ENCODE data around the gene LCNL1. TPM values are rescaled to one million over a fixed set of nuclear protein-coding genes. Genes with fewer than 3 reads are reported as not detected.

LCNL1 gene
- total and polyA plus RNA-seq, 2 of the 13 experiments (the other 11 are each of a cell fraction or from before 2014, with no cell fraction given), result not detected

GRCh38 chr9:136947028-136947891 lies 35.5 kb upstream of the LCNL1 start:
- H3K27ac ChIP-seq (ENCODE audit: extremely low read length, insufficient read depth, low read length), result peak overlapping the region; percentile 95
- no peaks in the 10 kb centered on the region for H4K20me1 ChIP-seq (ENCODE audit: insufficient read depth, low read length)
- in situ Hi-C loops (cut with HindIII; ENCODE audit: extremely low pct_ligation_motif_present, low pct_unique_long_range_greater_than_20kb), result loop anchor here (5.0 kb wide), 1 partner anchor 85 kb away; the partner anchor contains the start of gene FUT7
- DNase-seq (ENCODE audit: low spot score) (no peak), FAIRE-seq (no peak), ATAC-seq (no peak)
- 75% methylated on average over 21 of the region's 26 CpGs for WGBS (ENCODE audit: low lambda C conversion rate)
- POLR2A ChIA-PET, result interaction anchor here (0.6 to 2.5 kb wide), 14 partner anchors 8 to 147 kb away, joined by 3 to 11 read pairs (median 6); partner anchors contain the start of genes CLIC3 and TRAF2
- CTCF ChIA-PET (ENCODE audit: low intra/inter-chr PET ratio, low total read pairs), result interaction anchor here (1.1 to 1.7 kb wide), 2 partner anchors 81 to 88 kb away, joined by 3 to 15 read pairs; no protein-coding TSS in a partner anchor
- intact Hi-C loops (cut with micrococcal nuclease; ENCODE audit: unreplicated experiment), result loop anchor here (2.0 kb wide), 1 partner anchor 46 kb away; the partner anchor contains the start of gene PAXX
- H3K4me2 ChIP-seq (ENCODE audit: low read depth, low read length), result peak overlapping the region; percentile 62
- no peaks in the 10 kb centered on the region for H3K27me3 ChIP-seq (ENCODE audit: control insufficient read depth in 1 of 2, insufficient read depth in 2 of 2, low read length in 2 of 2)
- H2AFZ ChIP-seq (ENCODE audit: low read length), result no peak overlapping the region
- peaks cover 3 to 5% of the 10 kb centered on the region in 2 experiments; a peak in 2 of 5 replicates for H3K36me3 ChIP-seq (replicated peaks in 1 of 2; ENCODE audit: control insufficient read depth in 1 of 2, insufficient read depth in 2 of 2, low read length in 2 of 2)
- peak overlapping the region in 2 of 3 experiments; percentile 26 to 45; a peak in 4 of 6 replicates for H3K4me3 ChIP-seq (replicated peaks in 1 of 3; ENCODE audit: insufficient read depth in 1 of 3, low read depth in 2 of 3, low read length in 3 of 3)
- peaks cover 15% of the 10 kb centered on the region for H3K79me2 ChIP-seq (ENCODE audit: insufficient read depth, low read length)
- peaks cover 59% of the 10 kb centered on the region for H3K4me1 ChIP-seq (ENCODE audit: insufficient read depth, low read length)
- no peaks in the 10 kb centered on the region for H3K9me3 ChIP-seq (ENCODE audit: low read length)
- peak overlapping the region; percentile 17 for H3K9ac ChIP-seq (ENCODE audit: insufficient read depth, low read depth, low read length)
- BruUV-seq (replicated peaks), result no TSS peak
- TF ChIP-seq PAF1 (CRISPR knock-in tag; IDR thresholded peaks at IDR 0.05) (no peak), SMAD1 (CRISPR knock-in tag; IDR thresholded peaks at IDR 0.05; ENCODE audit: borderline replicate concordance, low read depth) (no peak), ZNF670 (CRISPR knock-in tag; IDR thresholded peaks at IDR 0.05; ENCODE audit: borderline replicate concordance) (no peak), ZNF274 (CRISPR knock-in tag; IDR thresholded peaks at IDR 0.05) (no peak), ZHX2 (IDR thresholded peaks at IDR 0.05; ENCODE audit: low read depth) (no peak), ZHX2 (CRISPR knock-in tag; IDR thresholded peaks at IDR 0.05; ENCODE audit: borderline replicate concordance) (no peak), NFKB2 (CRISPR knock-in tag; IDR thresholded peaks at IDR 0.05; ENCODE audit: borderline replicate concordance) (no peak), ZUFSP (CRISPR knock-in tag; IDR thresholded peaks at IDR 0.05; ENCODE audit: borderline replicate concordance) (no peak), SIN3B (IDR thresholded peaks at IDR 0.05; ENCODE audit: low read length) (no peak), HDAC1 (CRISPR knock-in tag; IDR thresholded peaks at IDR 0.05) (no peak), ZNF878 (CRISPR knock-in tag; IDR thresholded peaks at IDR 0.05) (no peak), ZNF570 (CRISPR knock-in tag; IDR thresholded peaks at IDR 0.05; ENCODE audit: borderline replicate concordance) (no peak)
- TF ChIP-seq, protein P1, sequence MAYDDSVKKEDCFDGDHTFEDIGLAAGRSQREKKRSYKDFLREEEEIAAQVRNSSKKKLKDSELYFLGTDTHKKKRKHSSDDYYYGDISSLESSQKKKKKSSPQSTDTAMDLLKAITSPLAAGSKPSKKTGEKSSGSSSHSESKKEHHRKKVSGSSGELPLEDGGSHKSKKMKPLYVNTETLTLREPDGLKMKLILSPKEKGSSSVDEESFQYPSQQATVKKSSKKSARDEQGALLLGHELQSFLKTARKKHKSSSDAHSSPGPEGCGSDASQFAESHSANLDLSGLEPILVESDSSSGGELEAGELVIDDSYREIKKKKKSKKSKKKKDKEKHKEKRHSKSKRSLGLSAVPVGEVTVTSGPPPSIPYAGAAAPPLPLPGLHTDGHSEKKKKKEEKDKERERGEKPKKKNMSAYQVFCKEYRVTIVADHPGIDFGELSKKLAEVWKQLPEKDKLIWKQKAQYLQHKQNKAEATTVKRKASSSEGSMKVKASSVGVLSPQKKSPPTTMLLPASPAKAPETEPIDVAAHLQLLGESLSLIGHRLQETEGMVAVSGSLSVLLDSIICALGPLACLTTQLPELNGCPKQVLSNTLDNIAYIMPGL (CRISPR knock-in tag; IDR thresholded peaks at IDR 0.05; ENCODE audit: borderline replicate concordance in 1 of 2, low read depth in 1 of 2), result 0 out of 4 replicates have a peak, but pooled peaks of 1 of the 2 experiments have one; percentile 13
